Adrenal gland (tissue), 5 donors: ENCODE data around the gene OR2T33.

Experiments
- POLR2A ChIP-seq, 2 donors: fragments of 450-650 bp; IDR thresholded peaks; one replicate each; pipeline ENCODE4 v1.6.1; 2017; ENCODE audit warnings: antibody characterized with exemption in 2 of 2, mild to moderate bottlenecking in 2 of 2, moderate library complexity in 1 of 2
- TF ChIP-seq, protein P1 (sequence below), 6 experiments: fragments of 450-650 bp in 4 of 6; fragments of 200-600 bp in 2 of 6; sonication (generic) in 1 of 6; IDR thresholded peaks; 1 replicate in 5 of 6; 2 replicates in 1 of 6; pipeline versions ENCODE4 v1.5.1 to v1.8.0; 2016 to 2021; ENCODE audit warnings: antibody characterized with exemption in 6 of 6, mild to moderate bottlenecking in 2 of 6, moderate library complexity in 1 of 6
- donor health status: DM: no; HTN: no; CAD: no.

DNA sequence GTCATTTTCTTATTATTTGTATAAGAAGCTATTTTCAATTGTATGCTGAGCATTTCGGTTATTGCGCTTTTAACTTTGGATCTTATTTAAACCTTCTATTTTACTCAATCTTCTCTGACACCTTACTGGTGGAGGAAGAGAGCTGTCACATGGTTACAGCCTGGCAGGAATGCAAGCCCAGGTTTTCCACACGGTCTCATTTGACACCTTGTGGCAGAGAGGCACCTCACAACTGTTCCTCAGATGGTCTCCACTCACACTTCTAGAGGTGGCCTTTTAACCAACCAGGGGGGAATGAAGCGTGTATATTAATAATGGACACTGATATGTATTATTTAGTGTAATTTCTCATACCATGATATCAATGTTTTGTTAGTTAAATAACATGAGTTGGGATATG, 9.6 kb downstream of the OR2T33 start:
- TF ChIP-seq POLR2A (IDR thresholded peaks at IDR 0.05): no peak
- TF ChIP-seq, protein P1, sequence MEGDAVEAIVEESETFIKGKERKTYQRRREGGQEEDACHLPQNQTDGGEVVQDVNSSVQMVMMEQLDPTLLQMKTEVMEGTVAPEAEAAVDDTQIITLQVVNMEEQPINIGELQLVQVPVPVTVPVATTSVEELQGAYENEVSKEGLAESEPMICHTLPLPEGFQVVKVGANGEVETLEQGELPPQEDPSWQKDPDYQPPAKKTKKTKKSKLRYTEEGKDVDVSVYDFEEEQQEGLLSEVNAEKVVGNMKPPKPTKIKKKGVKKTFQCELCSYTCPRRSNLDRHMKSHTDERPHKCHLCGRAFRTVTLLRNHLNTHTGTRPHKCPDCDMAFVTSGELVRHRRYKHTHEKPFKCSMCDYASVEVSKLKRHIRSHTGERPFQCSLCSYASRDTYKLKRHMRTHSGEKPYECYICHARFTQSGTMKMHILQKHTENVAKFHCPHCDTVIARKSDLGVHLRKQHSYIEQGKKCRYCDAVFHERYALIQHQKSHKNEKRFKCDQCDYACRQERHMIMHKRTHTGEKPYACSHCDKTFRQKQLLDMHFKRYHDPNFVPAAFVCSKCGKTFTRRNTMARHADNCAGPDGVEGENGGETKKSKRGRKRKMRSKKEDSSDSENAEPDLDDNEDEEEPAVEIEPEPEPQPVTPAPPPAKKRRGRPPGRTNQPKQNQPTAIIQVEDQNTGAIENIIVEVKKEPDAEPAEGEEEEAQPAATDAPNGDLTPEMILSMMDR (IDR thresholded peaks at IDR 0.05): no peak
